Mucosa of gallbladder (tissue), 1 donor: ENCODE data around the gene KCND1. TPM values are rescaled to one million over a fixed set of nuclear protein-coding genes. Genes with fewer than 3 reads are reported as not detected.

ENCODE experiments used
- DNase-seq: peaks from one replicate; pipeline ENCODE4 v3.0.0-alpha.2; 2020; ENCODE audit warnings: low spot score
- total RNA-seq: library from RNA; stranded (reverse); gene quantifications from one replicate; pipeline ENCODE4 v1.2.1, GENCODE V29; 2021
- donor health status: DM: no; HTN: no; CAD: no.

Gene KCND1
- total RNA-seq, 1 donor from 2014 or later, result 6.5 TPM

GRCh38 chrX:48937054-48937907 lies 34.4 kb downstream of the KCND1 start:
- DNase-seq, result peak; percentile 65

GRCh38 chrX:48936429-48937053 lies 35.1 kb downstream of the KCND1 start:
- DNase-seq, result no peak

- no peak for DNase-seq
Observed at GRCh38 chrX:48935301-48935670, 36.4 kb downstream of the KCND1 start.

GRCh38 chrX:48934581-48935300 lies 36.9 kb downstream of the KCND1 start:
- DNase-seq, result no peak

GRCh38 chrX:48933757-48934156 lies 37.9 kb downstream of the KCND1 start:
- DNase-seq, result no peak

GRCh38 chrX:48927736-48928382 lies 43.8 kb downstream of the KCND1 start:
- DNase-seq, result no peak

GRCh38 chrX:48927123-48927522 lies 44.5 kb downstream of the KCND1 start:
- DNase-seq, result no peak

- no peak for DNase-seq
Observed at GRCh38 chrX:48924270-48924669, 47.4 kb downstream of the KCND1 start.

- no peak for DNase-seq
Observed at GRCh38 chrX:48923771-48924170, 47.9 kb downstream of the KCND1 start.

GRCh38 chrX:48920718-48921104 lies 50.9 kb downstream of the KCND1 start:
- no peak for DNase-seq

GRCh38 chrX:48919947-48920717 lies 51.5 kb downstream of the KCND1 start:
- no peak for DNase-seq

GRCh38 chrX:48919360-48919841 lies 52.2 kb downstream of the KCND1 start:
- no peak for DNase-seq

GRCh38 chrX:48918643-48919340 lies 52.9 kb downstream of the KCND1 start, which contains the start of gene PIM2:
TSS of gene PIM2 (minus strand) at chrX:48919024. CDS start at chrX:48918834, 190 bp downstream.
- peak; percentile 93 for DNase-seq

- DNase-seq, result no peak
Observed at GRCh38 chrX:48918301-48918642, 53.4 kb downstream of the KCND1 start.

GRCh38 chrX:48917139-48918001 lies 54.3 kb downstream of the KCND1 start:
- DNase-seq, result peak; percentile 93

- DNase-seq, result no peak
Observed at GRCh38 chrX:48914593-48915493, 56.8 kb downstream of the KCND1 start.

GRCh38 chrX:48913605-48914366 lies 57.9 kb downstream of the KCND1 start:
- no peak for DNase-seq
